ENCODE results near the gene PMPCB. TPM values are rescaled to one million over a fixed set of nuclear protein-coding genes. Genes with fewer than 3 reads are reported as not detected.
A peak's percentile ranks its signal among the peaks of the same experiment; 100 is the strongest.
"Not testable (repeated sequence)": the region's sequence is repeated elsewhere in the genome, so short reads cannot be mapped to it uniquely, and the experiment has no call there.

Gene PMPCB, protein sequence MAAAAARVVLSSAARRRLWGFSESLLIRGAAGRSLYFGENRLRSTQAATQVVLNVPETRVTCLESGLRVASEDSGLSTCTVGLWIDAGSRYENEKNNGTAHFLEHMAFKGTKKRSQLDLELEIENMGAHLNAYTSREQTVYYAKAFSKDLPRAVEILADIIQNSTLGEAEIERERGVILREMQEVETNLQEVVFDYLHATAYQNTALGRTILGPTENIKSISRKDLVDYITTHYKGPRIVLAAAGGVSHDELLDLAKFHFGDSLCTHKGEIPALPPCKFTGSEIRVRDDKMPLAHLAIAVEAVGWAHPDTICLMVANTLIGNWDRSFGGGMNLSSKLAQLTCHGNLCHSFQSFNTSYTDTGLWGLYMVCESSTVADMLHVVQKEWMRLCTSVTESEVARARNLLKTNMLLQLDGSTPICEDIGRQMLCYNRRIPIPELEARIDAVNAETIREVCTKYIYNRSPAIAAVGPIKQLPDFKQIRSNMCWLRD
- 85.4 and 105 TPM in 2 replicates for total RNA-seq (2014; rRNA removed; shearing (Covaris generic))
- polyA plus RNA-seq (2014; cell fraction: nucleus; rRNA removed), result 117 and 136 TPM in 2 replicates

DNA sequence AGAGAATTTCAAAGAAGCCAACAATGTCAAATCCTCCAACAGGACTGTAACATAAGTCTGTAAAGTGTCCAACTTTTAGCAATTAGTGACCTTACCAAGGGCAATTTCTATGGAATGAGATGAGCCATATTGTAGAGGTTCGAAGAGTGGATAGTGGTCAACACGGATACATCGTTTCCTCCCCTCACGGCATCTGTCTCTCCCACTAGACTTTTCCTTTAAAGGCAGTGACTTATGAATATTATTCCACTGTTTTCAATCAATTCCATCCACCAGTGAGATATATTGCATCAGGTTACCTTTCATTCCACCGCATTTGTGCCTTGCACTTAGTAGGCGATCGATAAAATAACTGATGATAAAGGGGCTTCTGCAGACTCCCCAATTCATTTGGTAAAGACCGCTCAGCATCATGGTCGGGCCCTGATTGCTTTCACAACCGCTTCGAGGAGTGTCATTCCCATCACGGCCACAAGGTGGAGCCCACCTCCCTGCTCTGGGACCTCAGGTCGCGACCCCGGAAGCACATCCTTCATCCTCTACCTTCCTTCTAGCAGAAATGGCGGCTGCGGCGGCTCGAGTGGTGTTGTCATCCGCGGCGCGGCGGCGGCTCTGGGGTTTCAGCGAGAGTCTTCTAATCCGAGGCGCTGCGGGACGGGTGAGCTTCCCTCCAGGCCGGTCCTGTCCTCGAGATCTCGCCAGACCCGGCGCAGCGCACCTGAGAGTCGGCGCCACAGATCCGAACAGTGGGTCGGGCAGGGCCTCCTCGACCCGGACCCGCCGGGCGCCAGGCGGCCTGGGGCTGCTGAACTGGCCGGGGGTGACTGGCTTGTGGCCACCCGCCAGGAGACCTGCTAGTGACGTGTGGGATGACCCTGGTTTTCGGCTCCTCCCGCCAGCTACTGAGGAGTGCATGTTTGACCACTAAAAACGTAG lies at the start of gene PMPCB:
Gene PMPCB, plus strand, starts transcription at position 535 of the 936 bp plus-strand sequence. Its CDS starts 25 bp downstream, at position 560.
- DNase-seq (ENCODE audit: extremely low read depth, low read depth), result peak; percentile 91

- DNase-seq (ENCODE audit: extremely low read depth, low read depth), result not testable (repeated sequence)
Measured at GRCh38 chr7:103253699-103254506, 43.3 kb upstream of the PMPCB start.

DNA sequence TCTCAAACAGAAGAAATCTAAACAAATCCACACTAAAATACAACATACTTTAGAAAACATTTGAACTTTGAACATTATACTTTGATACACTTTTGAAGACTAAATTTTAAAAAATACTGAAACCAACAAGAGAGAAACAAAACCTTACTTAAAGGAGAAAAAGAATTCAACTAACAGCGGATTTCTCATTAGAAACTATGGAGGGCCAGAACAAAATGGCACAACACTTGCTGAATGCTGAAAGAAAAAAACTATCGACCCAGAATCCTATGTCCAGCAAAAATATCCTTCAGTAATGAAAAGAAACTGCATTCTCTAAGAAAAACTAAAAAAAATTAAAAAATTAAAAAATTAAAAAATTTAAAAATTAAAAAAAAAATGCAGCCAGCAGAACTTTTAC lies 33.2 kb upstream of the PMPCB start:
- not testable (repeated sequence) for DNase-seq (ENCODE audit: extremely low read depth, low read depth)

GRCh38 chr7:103266229-103266628 lies 31.0 kb upstream of the PMPCB start:
- not testable (repeated sequence) for DNase-seq (ENCODE audit: extremely low read depth, low read depth)

DNA sequence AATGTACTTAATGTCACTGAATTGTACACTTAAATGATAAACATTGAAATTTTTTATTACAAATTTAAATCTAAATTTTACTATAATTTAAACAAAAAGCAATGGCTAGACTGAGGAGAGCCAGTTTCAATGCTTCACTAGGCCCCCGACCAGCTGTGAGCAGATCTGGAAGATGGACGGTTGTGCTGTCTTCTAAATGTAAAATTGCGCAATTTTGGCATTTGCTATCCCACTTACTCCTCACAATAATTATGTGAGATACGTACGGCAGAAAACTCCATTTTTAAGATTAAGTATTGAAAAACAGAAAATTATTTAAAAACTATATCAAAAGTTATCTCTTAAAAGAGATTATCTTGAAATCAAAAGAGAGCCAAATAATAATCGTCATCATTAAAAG lies 23.9 kb upstream of the PMPCB start:
- not testable (repeated sequence) for DNase-seq (ENCODE audit: extremely low read depth, low read depth)

- not testable (repeated sequence) for DNase-seq (ENCODE audit: extremely low read depth, low read depth)
Measured at GRCh38 chr7:103274867-103275266, 22.4 kb upstream of the PMPCB start.

DNA sequence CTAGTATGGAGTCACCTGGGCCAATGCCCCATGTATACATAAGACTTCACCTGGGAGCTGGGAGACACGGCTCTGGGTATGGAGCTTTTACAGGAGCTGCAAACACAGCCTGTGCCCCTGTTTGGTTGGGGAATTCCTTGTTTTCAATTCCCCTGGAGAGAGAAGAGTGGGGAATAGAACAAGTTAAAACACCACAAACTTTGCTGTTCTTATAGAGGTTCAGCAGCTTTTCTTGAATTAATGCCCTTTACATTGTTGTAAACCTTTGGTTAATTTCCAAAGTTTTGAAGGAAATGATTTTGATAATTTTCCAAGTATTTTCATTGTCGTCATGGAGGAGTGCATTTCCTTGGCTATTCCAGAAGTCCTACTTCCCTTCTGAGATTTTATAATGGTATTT lies 19.0 kb upstream of the PMPCB start:
- not testable (repeated sequence) for DNase-seq (ENCODE audit: extremely low read depth, low read depth)

DNA sequence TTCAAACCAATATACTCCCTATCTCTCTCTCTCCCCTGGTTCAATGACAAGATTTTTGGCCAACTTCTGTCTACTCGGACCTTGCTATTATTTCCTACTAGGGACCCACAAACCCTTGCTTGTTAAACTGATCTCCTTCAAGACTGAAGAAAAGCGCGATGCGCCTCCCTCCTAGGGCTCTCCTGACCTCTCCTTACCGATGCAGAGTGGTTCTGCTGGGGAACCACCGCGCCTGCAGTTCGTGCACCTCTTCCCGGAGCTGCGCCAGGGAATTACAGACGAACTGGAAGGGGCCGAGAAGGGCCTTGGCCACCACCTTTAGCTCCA lies 17.6 kb upstream of the PMPCB start:
- DNase-seq (ENCODE audit: extremely low read depth, low read depth), result not testable (repeated sequence)

GRCh38 chr7:103279963-103280802 lies 17.1 kb upstream of the PMPCB start:
- DNase-seq (ENCODE audit: extremely low read depth, low read depth), result peak; percentile 48

DNA sequence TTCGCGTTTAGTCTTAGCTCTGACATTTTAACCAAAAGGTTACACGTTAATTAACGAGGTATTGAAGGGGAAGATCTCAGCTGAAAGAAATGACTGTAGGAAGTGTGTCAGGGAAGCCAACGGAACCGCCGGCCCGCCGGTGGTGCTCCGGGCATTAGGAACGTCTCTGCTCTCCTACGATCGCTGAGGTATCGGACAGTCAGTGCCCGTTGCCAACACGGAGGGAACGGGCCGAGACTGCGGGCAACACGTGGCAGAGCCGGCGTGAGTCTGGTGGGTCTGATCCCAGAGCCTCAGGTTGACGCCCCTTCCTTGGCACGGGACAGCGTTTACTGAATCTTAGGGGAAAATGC lies 16.5 kb upstream of the PMPCB start:
- not testable (repeated sequence) for DNase-seq (ENCODE audit: extremely low read depth, low read depth)

GRCh38 chr7:103282802-103283427 lies 14.3 kb upstream of the PMPCB start:
- DNase-seq (ENCODE audit: extremely low read depth, low read depth), result not testable (repeated sequence)

GRCh38 chr7:103292122-103292521 lies 5.1 kb upstream of the PMPCB start:
- no peak for DNase-seq (ENCODE audit: extremely low read depth, low read depth)

DNA sequence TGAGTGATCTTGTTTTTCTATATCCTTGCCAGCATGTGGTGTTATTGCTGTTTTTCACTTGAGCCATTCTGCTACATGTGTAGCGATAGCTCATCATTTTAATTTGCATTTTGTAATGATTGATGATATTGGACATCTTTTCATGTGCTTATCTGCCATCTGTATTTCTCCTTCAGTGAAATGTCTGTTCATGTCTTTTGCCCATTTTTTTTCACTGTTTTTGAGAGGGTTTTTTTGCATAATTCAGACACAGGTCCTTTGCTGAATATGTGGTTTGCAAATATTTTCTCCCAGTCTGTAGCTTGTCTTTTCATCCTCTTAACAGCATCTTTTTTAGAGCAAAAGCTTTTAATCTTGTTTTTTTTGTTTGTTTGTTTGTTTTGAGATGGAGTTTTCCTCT lies 3.7 kb upstream of the PMPCB start:
- no peak for DNase-seq (ENCODE audit: extremely low read depth, low read depth)

- no peak for DNase-seq (ENCODE audit: extremely low read depth, low read depth)
Measured at GRCh38 chr7:103297837-103298179, 573 bp downstream of the PMPCB start.

GRCh38 chr7:103299660-103300059 lies 2.4 kb downstream of the PMPCB start:
- DNase-seq (ENCODE audit: extremely low read depth, low read depth), result no peak

GRCh38 chr7:103301441-103301840 lies 4.2 kb downstream of the PMPCB start:
- DNase-seq (ENCODE audit: extremely low read depth, low read depth), result no peak

DNA sequence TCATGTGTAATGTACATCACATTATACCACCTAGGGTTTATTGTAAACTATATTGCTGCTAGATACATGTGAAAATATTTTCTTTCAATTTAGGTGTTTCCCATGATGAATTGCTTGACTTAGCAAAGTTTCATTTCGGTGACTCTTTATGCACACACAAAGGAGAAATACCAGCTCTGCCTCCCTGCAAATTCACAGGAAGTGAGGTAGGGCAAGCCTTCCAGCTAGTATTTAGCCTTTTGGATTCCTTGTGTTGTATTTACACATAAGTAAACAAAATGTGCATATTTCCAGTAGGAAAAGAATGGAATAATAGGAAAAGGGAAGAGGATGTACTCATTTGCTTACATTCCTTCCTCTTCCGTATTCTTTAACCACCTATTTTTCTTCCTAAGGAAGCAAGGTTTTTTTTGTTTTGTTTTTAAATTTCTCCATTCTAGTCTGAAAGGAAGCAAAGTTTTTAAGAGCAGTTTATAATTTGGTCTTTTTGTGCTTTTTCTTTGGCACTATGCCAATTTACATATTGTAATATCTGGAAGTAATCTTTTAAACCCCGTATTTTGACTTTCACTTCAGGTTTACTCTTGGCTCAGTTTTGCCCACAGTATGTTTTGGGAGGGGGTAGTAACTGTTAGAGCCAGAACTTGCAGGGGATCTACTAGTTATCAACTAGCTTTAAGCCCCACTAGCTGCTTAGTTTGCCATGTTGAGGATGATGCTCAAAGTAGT lies 10.4 kb downstream of the PMPCB start:
- DNase-seq (ENCODE audit: extremely low read depth, low read depth), result no peak

DNA sequence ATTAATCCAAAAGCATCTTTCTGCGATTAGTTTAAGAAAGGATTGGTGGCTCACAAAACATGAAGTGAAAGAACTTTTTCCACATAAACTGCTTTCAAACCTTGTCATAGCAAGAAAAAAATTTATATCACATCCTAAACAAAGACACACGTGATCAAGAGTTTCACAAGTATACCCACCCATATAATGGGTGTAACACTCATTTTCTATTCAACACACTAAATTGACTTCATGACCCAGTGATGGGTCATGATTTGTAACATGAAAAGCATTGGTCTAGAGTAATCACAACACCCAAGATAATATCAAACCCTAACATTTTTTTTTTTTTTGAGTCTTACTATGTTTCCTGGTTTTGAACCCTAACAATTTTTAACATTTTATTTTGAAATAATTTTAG lies 17.6 kb downstream of the PMPCB start:
- no peak for DNase-seq (ENCODE audit: extremely low read depth, low read depth)
